Stimulated activated CD4-positive, alpha-beta T cell treated with anti-CD3 and anti-CD28 coated beads, Interleukin-1b, Interleukin-23, amount 100 ng/mL, for 24 hours (primary cell): ENCODE data around the gene PXYLP1.

Experiments used
- DNase-seq, 4 experiments: peaks; one replicate each; pipeline ENCODE4 v3.0.0-alpha.2; 2020; ENCODE audit warnings: low read depth in 4 of 4, low spot score in 1 of 4

The PXYLP1 gene

DNA sequence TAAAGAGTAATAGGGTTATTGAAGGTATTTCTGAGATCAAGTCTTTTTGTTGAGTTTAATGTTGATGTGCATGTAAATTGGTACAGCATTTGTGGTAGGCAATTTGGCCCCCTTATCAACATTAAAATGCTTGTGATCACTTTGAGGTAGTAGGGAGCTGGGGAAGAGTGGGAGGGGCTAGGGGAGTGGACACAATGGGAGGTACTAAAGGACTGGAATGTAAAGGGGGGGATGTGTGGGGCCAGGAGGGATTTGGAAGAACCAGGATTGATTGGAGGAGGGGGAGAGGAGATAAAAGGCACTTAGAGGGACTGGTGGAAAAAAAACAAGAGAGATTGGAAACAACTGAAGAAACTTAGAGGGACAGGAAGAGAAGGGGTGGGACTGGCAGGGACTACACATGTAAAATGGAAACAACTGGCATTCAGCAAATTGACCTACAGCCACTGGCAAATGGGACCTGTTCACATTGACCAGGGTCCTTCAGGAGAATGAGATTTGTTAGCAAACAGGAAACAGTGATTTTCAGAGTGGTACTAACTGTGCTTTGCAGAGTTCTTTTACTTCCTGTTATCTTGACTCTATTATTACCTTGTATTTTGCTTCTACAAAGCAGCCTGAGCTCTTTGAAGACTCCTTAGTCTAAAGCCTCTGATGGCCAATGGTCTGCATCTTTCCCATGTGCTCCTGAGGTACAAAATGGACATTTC, 88.9 kb downstream of the PXYLP1 start:
- DNase-seq, result no peak

GRCh38 chr3:141321109-141321497, 89.5 kb downstream of the PXYLP1 start:
- no peak for DNase-seq

GRCh38 chr3:141323936-141324704, 92.5 kb downstream of the PXYLP1 start:
- DNase-seq, result no peak

GRCh38 chr3:141326123-141326522, 94.5 kb downstream of the PXYLP1 start:
- no peak for DNase-seq

GRCh38 chr3:141326626-141327025, 95.0 kb downstream of the PXYLP1 start:
- DNase-seq, result no peak

GRCh38 chr3:141328286-141329166, 96.9 kb downstream of the PXYLP1 start:
- no peak for DNase-seq

- no peak for DNase-seq
Measured at GRCh38 chr3:141330235-141330634, 98.6 kb downstream of the PXYLP1 start.

- DNase-seq, result no peak
Measured at GRCh38 chr3:141330718-141331376, 99.2 kb downstream of the PXYLP1 start.

DNA sequence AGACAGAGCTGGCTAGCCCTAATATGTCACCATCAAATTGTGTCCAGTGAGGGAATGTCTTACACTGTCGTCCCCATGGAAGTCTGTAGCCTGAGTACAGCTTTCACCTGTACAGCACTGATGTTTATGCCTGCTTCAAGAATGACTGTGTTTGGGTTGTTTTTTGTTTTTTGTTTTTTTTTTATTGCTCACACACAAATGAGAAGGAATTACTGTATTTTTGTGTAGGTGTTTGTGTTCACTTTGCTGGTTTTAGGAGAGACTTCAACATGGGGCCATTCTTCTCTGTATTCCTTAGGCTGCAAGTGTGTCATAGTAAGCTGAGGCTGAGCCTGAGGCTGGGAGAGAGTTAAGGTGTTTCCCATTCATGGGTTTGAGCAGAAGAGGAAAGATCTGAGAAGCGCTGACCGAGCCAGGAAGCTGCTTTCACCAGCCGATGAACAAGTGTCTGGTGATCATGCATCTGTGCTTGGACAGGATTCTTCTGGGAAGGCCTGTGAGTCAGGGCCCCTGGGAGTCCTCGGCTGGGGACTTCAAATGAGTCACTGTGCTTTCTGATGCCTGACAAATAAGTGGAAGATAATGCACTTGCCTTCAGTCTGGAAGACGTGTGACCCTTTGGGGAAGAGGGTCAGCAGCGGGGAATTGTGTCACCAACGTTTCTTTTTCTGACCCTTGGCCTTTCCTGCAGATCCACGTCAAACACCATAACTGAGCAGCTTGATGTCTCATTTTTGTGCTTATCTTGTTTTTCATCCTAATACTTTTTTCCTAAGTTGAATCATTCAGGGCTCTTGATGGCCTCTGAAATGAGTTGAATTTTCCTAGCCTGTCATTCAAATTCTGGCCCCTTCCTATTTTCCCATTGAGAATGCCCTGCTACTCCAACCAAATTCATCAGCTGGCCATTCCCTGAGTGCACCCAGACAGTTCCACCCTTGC, 100.0 kb downstream of the PXYLP1 start:
- no peak for DNase-seq

GRCh38 chr3:141332416-141332815, 100.8 kb downstream of the PXYLP1 start:
- no peak for DNase-seq

DNA sequence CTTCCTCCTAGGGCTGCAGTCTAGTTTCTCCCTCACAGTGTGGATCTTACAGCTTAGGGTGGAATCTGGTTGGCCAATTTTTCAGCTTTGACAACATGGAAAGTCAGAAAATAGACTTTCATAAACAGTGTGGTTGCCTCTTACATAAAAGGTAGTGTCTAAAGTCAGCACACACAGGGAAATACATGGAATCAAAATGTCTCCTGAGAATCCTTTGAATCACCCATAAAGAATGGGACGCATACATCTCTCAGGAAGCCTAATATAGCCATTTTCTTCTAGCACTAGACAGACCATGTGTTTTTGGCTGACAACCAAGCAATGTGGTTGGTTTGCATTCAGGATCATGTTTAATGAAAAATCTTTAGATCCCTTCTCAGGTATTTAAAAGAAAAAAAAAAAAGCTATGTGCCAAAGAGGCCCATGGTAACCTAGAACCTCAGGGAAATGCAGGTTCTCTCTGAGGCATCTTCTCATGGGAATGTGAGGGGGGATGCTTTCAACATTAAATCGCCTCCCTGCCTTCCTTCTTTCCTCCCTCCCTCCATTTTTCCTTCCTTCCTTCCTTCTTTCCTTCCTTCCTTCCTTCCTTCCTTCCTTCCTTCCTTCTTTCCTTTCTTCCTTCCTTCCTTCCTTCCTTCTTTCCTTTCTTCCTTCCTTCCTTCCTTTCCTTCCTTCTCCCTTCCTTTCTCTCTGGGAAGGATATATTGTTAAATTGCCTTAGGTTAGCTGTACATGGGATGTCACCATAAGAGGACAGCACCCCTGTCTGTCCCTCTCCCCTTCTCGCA, 102.4 kb downstream of the PXYLP1 start:
- no peak for DNase-seq

DNA sequence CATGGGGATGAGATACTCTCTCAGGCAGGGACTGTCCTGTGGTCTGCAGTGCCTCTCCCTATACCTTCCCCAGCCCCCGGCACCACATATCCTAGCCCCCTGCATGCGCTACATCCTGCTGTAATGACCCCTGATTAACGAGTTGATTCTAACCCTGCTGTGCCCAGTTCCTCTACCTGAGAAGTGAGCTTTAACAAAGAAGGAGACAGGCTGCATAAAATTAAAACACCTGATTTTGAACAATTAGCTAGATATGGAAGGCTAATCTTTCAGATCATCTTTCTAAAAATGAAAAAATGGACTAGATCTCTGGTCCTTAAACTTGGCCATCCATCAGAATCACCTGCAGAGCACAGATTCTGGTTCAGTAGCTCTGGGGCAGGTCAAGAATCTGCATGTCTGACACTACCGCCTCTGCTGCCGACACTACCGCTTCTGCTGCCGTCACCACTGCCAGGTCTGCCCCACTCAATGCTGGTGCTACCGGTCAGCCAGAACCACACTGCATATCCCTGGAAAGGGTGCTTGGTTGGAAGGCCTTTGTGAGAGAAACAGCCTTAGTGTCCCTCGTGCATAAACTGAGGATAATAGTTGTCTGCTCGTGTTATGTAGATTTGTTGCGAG, 103.1 kb downstream of the PXYLP1 start:
- no peak for DNase-seq

DNA sequence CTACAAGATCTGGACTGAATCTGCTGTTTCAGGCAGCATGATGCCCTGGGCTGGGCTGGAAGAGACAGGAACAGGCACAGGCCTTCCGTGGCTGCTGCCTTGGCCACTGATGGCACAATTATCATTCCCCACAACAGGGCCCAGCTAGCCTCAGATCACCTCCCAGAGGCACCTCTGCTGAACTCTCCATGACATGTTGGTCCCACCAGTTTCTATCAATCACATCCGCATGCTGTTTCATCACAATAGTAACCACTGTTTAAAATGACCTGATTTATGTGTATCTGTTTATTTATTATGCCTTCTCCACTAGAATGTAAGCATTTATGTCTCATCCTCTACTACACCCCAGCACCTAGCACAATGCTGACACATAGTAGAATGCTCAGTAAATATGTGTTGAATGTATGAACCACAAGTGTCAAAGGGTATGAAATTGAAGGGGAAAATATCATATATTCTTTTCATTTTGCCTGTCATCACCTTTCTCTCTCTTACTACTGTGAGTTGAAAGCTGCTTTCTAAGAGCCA, 104.0 kb downstream of the PXYLP1 start:
- no peak for DNase-seq

DNA sequence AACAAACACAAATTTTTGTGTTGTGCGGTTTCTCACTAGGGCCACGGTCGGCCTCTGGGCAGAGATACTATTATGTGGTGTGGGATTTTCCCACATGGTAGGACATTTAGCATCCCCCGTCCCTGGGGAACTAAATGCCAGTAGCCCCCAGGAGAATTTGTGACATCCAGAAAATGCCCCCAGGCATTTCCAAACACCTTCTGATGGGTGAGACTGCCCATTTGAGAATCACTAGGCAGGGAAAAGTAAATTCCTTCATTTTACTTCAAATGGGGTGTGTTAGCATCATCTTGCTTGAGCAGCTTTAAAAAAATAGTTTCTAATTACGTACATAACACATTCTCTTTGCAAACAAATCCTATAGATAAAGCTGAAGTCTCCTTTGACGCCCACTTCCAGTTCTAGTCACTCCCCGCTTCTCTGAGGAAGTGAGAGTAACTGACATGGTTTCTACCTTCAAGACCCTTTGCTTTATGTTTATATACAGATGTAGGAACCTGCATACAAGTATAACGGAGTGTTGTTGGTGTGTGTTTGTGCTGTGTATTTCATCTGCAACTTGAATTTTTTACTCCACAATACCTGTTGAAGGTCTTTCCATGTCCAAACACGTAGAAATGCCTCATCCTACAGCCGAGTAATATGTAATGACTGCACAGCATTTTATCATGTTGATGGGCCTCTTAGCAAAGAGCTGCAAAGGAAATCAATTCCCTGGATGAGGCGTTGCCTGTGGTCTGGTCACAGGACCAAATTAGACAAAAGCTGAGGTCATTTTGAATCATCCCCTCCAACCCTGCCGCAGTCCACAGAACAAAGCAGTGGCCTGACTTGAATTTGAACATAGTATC, 105.3 kb downstream of the PXYLP1 start:
- no peak for DNase-seq

DNA sequence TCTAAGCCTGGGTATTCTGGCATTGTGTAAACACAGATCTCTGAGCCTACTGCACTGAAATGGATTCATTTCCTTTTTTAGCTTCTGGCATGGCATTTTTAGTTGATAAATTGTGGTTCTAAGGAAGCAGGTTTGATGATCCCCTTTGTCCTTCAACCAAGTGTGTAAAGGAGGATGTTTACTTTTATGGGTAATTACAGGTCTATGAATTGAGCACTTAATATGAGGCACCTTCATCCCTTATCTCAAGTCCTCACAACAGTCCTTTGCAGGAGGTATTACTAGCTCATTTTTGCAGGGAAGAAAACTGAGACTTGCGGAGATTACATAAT, 105.9 kb downstream of the PXYLP1 start:
- DNase-seq, result no peak

DNA sequence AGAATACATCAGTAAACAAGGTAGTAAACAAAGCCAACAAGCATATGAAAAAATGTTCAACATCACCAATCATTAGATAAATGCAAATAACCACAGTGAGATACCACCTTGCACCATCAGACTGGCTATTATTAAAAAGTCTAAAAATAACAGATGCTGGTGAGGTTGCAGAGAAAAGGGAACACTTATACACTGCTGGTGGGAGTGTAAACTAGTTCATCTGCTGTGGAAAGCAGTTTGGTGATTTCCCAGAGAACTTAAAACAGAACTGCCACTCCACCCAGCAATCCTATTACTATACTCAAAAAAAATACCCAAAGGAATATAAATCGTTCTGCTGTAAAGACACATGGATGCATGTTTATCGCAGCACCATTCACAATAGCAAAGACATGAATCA, 106.4 kb downstream of the PXYLP1 start:
- DNase-seq, result no peak

DNA sequence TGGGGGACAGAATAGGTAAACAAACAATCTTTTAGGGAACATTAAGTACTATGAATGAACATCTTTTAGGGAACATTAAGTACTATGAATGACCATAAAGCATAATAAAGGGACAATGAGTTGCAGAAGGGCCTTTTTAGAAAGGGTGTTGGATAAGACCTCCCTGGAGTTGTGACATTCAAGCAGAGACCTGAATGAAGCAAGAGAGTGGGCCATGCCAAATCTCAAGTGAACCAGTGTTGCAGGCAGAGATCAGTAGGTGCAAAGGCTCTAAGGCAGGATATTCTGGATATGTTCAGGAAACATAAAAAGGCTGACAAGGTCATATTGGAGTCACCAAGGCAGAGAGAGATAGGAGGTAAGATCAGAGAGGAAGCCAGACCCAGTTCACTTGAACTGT, 107.3 kb downstream of the PXYLP1 start:
- DNase-seq, result no peak

- DNase-seq, result no peak
Measured at GRCh38 chr3:141341536-141341935, 109.9 kb downstream of the PXYLP1 start.
